ENCODE measurements around the gene PTPN9. TPM values are rescaled to one million over a fixed set of nuclear protein-coding genes. Genes with fewer than 3 reads are reported as not detected.

Gene PTPN9
- total and polyA plus RNA-seq, 2 of the 13 experiments (the other 11 are each of a cell fraction or from before 2014, with no cell fraction given): 16.6 to 19.9 TPM

DNA sequence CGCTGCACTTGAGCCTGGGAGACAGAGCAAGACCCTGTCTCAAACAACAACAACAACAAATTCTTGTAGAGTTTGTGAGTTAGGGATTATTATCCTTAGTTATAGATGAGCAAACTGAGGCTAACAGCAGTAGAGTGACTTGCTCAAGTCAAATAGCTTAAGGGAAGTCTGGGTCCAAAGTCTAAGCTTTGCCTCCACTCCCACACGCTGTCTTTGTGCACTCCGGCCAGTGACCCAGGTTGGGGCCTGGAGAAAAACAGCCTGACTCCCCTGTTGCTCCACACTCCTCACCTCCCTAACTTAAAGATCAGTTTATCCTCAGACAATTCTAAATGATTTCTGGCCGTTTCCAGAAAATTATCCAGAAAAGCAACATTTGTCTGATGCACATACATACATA lies 118.5 kb downstream of the PTPN9 start (continued):
- TF ChIP-seq, protein P1, sequence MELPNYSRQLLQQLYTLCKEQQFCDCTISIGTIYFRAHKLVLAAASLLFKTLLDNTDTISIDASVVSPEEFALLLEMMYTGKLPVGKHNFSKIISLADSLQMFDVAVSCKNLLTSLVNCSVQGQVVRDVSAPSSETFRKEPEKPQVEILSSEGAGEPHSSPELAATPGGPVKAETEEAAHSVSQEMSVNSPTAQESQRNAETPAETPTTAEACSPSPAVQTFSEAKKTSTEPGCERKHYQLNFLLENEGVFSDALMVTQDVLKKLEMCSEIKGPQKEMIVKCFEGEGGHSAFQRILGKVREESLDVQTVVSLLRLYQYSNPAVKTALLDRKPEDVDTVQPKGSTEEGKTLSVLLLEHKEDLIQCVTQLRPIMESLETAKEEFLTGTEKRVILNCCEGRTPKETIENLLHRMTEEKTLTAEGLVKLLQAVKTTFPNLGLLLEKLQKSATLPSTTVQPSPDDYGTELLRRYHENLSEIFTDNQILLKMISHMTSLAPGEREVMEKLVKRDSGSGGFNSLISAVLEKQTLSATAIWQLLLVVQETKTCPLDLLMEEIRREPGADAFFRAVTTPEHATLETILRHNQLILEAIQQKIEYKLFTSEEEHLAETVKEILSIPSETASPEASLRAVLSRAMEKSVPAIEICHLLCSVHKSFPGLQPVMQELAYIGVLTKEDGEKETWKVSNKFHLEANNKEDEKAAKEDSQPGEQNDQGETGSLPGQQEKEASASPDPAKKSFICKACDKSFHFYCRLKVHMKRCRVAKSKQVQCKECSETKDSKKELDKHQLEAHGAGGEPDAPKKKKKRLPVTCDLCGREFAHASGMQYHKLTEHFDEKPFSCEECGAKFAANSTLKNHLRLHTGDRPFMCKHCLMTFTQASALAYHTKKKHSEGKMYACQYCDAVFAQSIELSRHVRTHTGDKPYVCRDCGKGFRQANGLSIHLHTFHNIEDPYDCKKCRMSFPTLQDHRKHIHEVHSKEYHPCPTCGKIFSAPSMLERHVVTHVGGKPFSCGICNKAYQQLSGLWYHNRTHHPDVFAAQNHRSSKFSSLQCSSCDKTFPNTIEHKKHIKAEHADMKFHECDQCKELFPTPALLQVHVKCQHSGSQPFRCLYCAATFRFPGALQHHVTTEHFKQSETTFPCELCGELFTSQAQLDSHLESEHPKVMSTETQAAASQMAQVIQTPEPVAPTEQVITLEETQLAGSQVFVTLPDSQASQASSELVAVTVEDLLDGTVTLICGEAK (IDR thresholded peaks at IDR 0.05): no peak
- TF ChIP-seq, protein P1 (CRISPR knock-in tag; IDR thresholded peaks at IDR 0.05): no peak
- TF ChIP-seq TCF7 (IDR thresholded peaks at IDR 0.05; ENCODE audit: low read depth) (no peak), ZFX (CRISPR knock-in tag; IDR thresholded peaks at IDR 0.05; ENCODE audit: low read depth) (peak; percentile 38; the same call in 1 of the 2 replicates), CHCHD3 (CRISPR knock-in tag; IDR thresholded peaks at IDR 0.05) (no peak), STAG1 (CRISPR knock-in tag; IDR thresholded peaks at IDR 0.05) (0 out of 2 replicates have a peak, but pooled peaks have one; percentile 7), ZNF720 (CRISPR knock-in tag; IDR thresholded peaks at IDR 0.05) (no peak), HNF1B (CRISPR knock-in tag; IDR thresholded peaks at IDR 0.05) (no peak), ZNF841 (CRISPR knock-in tag; IDR thresholded peaks at IDR 0.05; ENCODE audit: borderline replicate concordance) (no peak), KMT2B (CRISPR knock-in tag; IDR thresholded peaks at IDR 0.05) (no peak), ZBTB3 (CRISPR knock-in tag; IDR thresholded peaks at IDR 0.05; ENCODE audit: borderline replicate concordance, low read depth) (no peak), ZNF136 (CRISPR knock-in tag; IDR thresholded peaks at IDR 0.05; ENCODE audit: low read depth) (no peak), ZNF558 (CRISPR knock-in tag; IDR thresholded peaks at IDR 0.05; ENCODE audit: borderline replicate concordance) (no peak), HIC2 (CRISPR knock-in tag; IDR thresholded peaks at IDR 0.05; ENCODE audit: low read depth) (no peak), JUNB (CRISPR knock-in tag; IDR thresholded peaks at IDR 0.05; ENCODE audit: borderline replicate concordance) (no peak), DMAP1 (CRISPR knock-in tag; IDR thresholded peaks at IDR 0.05) (no peak)
- TF ChIP-seq, protein P2, sequence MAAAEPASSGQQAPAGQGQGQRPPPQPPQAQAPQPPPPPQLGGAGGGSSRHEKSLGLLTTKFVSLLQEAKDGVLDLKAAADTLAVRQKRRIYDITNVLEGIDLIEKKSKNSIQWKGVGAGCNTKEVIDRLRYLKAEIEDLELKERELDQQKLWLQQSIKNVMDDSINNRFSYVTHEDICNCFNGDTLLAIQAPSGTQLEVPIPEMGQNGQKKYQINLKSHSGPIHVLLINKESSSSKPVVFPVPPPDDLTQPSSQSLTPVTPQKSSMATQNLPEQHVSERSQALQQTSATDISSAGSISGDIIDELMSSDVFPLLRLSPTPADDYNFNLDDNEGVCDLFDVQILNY (CRISPR knock-in tag; conservative IDR thresholded peaks at IDR 0.05): no peak

Data from HepG2 (cell line).